Renal cortical epithelial cell (primary cell): ENCODE data around the gene AURKA. TPM values are rescaled to one million over a fixed set of nuclear protein-coding genes. Genes with fewer than 3 reads are reported as not detected.

Experiments
- total RNA-seq: library from RNA; depleted of rRNA; stranded (reverse); fragments of >200 nt; gene quantifications from 2 replicates; pipeline ENCODE4 v1.2.3, GENCODE V29; 2014

AURKA gene
- total RNA-seq, 1 donor from 2014 or later, result 9.1 TPM

Other genes starting within 250 kb of the AURKA start
- gene MC3R, start 143.5 kb downstream of the AURKA start, total RNA-seq, result not detected in 2 replicates
- gene FAM210B, start 33.2 kb downstream of the AURKA start, total RNA-seq, result 26.4 and 46.5 TPM in 2 replicates
- 26.0 and 63.3 TPM in 2 replicates for gene CSTF1, start 430 bp upstream of the AURKA start, total RNA-seq
- 0.20 TPM in 1 of 2 replicates, not detected in the other for gene CASS4, start 20.0 kb upstream of the AURKA start, total RNA-seq
- gene RTF2, start 76.4 kb upstream of the AURKA start, total RNA-seq, result 82.3 and 95.0 TPM in 2 replicates
- not detected in 2 replicates for gene FAM209A, start 132.5 kb upstream of the AURKA start, total RNA-seq
- not detected in 2 replicates for gene FAM209B, start 141.0 kb upstream of the AURKA start, total RNA-seq
- gene TFAP2C, start 237.1 kb upstream of the AURKA start, total RNA-seq, result 0.35 TPM in 1 of 2 replicates, not detected in the other